HepG2 (cell line): Measurements from ENCODE around the gene ADAD2. TPM values are rescaled to one million over a fixed set of nuclear protein-coding genes. Genes with fewer than 3 reads are reported as not detected.

Source experiments
- CREB1 ChIP-seq, 2 experiments: fragments of 450-650 bp in 1 of 2; IDR thresholded peaks; 2 replicates each; pipeline ENCODE4 v1.6.1; 2016 to 2017; ENCODE audit warnings: control low read depth in 1 of 2, mild to moderate bottlenecking in 1 of 2, missing compliant biosample characterization in 1 of 2, missing genetic modification characterization in 1 of 2
- SETDB1 ChIP-seq: sonication (generic); formaldehyde crosslinking; IDR thresholded peaks from 2 replicates; pipeline ENCODE4 v1.5.1; 2020; ENCODE audit warnings: missing genetic modification reagents, mild to moderate bottlenecking, borderline replicate concordance
- SOX5 ChIP-seq: IDR thresholded peaks from 2 replicates; pipeline ENCODE4 v1.6.1; 2016; ENCODE audit warnings: borderline replicate concordance
- XBP1 ChIP-seq: sonication (generic); formaldehyde crosslinking; IDR thresholded peaks from 2 replicates; pipeline ENCODE4 v1.5.0; 2020; ENCODE audit warnings: missing genetic modification reagents
- YY1 ChIP-seq: IDR thresholded peaks from 2 replicates; pipeline ENCODE4 v1.6.1; 2011; ENCODE audit warnings: low read length, low read depth, moderate library complexity, mild to moderate bottlenecking; ENCODE audit not compliant: insufficient read depth, insufficient replicate concordance
- ZNF230 ChIP-seq: sonication (generic); formaldehyde crosslinking; IDR thresholded peaks from 2 replicates; pipeline ENCODE4 v1.4.0; 2020; ENCODE audit warnings: mild to moderate bottlenecking, missing genetic modification reagents
- ZNF607 ChIP-seq: sonication (generic); formaldehyde crosslinking; IDR thresholded peaks from 2 replicates; pipeline ENCODE4 v1.5.1; 2020; ENCODE audit warnings: missing genetic modification reagents, mild to moderate bottlenecking, borderline replicate concordance
- polyA plus RNA-seq, 8 experiments: library from polyadenylated mRNA; depleted of rRNA in 3 of 8; stranded (reverse) in 7 of 8; unstranded in 1 of 8; fragments of >200 nt; fragmentation: Illumina TruSeq in 4 of 8; extraction: Trizol in 4 of 8; gene quantifications; 2 replicates each; pipeline versions ENCODE4 v1.2.1 to v1.2.3, GENCODE V29; 2011 to 2016; ENCODE audit warnings: low read depth in 4 of 8, missing spikeins in 1 of 8, mixed read lengths in 1 of 8; ENCODE audit not compliant: insufficient read depth in 1 of 8
- total RNA-seq, 5 experiments: library from RNA; depleted of rRNA; stranded (reverse); fragments of >200 nt; fragmentation: Illumina TruSeq; extraction: Trizol; gene quantifications; 2 replicates each; pipeline ENCODE4 v1.2.3, GENCODE V29; 2016; ENCODE audit warnings: low read depth in 1 of 5
- TF ChIP-seq, protein P1 (sequence below): sonication (generic); formaldehyde crosslinking; IDR thresholded peaks from 2 replicates; pipeline ENCODE4 v1.4.0; 2020; ENCODE audit warnings: missing genetic modification reagents
- TF ChIP-seq, protein P2 (sequence below): sonication (generic); formaldehyde crosslinking; IDR thresholded peaks from 2 replicates; pipeline ENCODE4 v1.9.0; 2022; ENCODE audit warnings: low read depth, missing genetic modification reagents
- TF ChIP-seq, protein P3 (sequence below): sonication (generic); formaldehyde crosslinking; IDR thresholded peaks from 2 replicates; pipeline ENCODE4 v1.4.0; 2020; ENCODE audit warnings: mild to moderate bottlenecking, missing genetic modification reagents, borderline replicate concordance
- TF ChIP-seq, protein P4 (sequence below): sonication (generic); formaldehyde crosslinking; IDR thresholded peaks from 2 replicates; pipeline ENCODE4 v1.5.1; 2020; ENCODE audit warnings: mild to moderate bottlenecking, missing genetic modification reagents, borderline replicate concordance
- TF ChIP-seq, protein P5 (sequence below): sonication (generic); formaldehyde crosslinking; IDR thresholded peaks from 2 replicates; pipeline ENCODE4 v1.4.0; 2020; ENCODE audit warnings: missing genetic modification reagents, low read depth, mild to moderate bottlenecking, borderline replicate concordance

Gene ADAD2
- total and polyA plus RNA-seq, 2 of the 13 experiments (the other 11 are each of a cell fraction or from before 2014, with no cell fraction given): not detected

DNA sequence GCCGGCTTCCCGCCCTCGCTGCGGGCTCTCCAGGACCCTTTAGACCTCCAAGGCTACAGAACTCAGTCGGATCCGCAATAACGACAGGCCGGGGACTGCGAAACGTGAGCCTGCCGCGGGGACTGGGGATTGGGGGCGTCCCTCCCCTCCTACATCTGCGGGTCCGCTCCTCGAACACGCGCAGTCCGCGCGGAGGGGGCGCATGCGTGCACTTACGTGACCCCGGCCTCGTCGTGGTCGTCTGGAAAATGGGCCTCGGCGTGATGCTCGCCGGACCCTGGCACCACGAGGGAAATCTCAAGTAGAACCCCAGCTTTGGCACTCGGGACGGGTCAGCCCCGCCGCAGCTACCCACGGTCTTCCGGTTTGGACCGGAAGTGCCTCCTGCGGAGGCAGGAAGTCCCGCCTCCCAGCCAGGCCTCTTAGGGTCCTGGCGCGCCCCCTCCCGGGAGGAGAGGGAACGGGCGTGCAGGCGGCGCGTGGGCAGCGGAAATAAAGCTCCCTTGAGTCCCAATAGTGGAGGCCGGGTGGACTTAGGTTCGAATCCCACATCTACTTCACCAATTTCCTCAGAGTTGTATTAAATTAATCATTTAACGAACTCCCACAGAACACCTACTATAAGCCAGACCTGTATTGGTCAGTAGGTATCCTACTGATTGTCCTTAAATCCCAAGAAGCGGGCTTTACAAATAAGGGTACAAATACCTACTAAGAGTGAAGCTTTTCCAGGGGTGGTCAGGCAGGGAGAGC, 4.1 kb upstream of the ADAD2 start, which contains the start of gene TAF1C (continued):
- TF ChIP-seq, protein P1, sequence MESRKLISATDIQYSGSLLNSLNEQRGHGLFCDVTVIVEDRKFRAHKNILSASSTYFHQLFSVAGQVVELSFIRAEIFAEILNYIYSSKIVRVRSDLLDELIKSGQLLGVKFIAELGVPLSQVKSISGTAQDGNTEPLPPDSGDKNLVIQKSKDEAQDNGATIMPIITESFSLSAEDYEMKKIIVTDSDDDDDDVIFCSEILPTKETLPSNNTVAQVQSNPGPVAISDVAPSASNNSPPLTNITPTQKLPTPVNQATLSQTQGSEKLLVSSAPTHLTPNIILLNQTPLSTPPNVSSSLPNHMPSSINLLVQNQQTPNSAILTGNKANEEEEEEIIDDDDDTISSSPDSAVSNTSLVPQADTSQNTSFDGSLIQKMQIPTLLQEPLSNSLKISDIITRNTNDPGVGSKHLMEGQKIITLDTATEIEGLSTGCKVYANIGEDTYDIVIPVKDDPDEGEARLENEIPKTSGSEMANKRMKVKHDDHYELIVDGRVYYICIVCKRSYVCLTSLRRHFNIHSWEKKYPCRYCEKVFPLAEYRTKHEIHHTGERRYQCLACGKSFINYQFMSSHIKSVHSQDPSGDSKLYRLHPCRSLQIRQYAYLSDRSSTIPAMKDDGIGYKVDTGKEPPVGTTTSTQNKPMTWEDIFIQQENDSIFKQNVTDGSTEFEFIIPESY (CRISPR knock-in tag): peak; percentile 75
- TF ChIP-seq, protein P2, sequence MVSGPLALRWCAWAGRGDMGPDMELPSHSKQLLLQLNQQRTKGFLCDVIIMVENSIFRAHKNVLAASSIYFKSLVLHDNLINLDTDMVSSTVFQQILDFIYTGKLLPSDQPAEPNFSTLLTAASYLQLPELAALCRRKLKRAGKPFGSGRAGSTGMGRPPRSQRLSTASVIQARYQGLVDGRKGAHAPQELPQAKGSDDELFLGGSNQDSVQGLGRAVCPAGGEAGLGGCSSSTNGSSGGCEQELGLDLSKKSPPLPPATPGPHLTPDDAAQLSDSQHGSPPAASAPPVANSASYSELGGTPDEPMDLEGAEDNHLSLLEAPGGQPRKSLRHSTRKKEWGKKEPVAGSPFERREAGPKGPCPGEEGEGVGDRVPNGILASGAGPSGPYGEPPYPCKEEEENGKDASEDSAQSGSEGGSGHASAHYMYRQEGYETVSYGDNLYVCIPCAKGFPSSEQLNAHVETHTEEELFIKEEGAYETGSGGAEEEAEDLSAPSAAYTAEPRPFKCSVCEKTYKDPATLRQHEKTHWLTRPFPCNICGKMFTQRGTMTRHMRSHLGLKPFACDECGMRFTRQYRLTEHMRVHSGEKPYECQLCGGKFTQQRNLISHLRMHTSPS (CRISPR knock-in tag): 0 out of 2 replicates have a peak, but pooled peaks have one; percentile 37
- no peak; the same call in 1 of the 2 replicates for TF ChIP-seq SOX5
- peak; percentile 53 for TF ChIP-seq YY1
- TF ChIP-seq, protein P3, sequence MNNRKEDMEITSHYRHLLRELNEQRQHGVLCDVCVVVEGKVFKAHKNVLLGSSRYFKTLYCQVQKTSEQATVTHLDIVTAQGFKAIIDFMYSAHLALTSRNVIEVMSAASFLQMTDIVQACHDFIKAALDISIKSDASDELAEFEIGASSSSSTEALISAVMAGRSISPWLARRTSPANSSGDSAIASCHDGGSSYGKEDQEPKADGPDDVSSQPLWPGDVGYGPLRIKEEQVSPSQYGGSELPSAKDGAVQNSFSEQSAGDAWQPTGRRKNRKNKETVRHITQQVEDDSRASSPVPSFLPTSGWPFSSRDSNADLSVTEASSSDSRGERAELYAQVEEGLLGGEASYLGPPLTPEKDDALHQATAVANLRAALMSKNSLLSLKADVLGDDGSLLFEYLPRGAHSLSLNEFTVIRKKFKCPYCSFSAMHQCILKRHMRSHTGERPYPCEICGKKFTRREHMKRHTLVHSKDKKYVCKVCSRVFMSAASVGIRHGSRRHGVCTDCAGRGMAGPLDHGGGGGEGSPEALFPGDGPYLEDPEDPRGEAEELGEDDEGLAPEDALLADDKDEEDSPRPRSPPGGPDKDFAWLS (CRISPR knock-in tag): no peak
- TF ChIP-seq CREB1 (IDR thresholded peaks at IDR 0.05): 0 out of 2 replicates have a peak, but pooled peaks have one; percentile 46
- TF ChIP-seq CREB1 (CRISPR knock-in tag; IDR thresholded peaks at IDR 0.05): no peak; the same call in none of the 2 replicates
- TF ChIP-seq ZNF230 (CRISPR knock-in tag): no peak
- TF ChIP-seq, protein P4, sequence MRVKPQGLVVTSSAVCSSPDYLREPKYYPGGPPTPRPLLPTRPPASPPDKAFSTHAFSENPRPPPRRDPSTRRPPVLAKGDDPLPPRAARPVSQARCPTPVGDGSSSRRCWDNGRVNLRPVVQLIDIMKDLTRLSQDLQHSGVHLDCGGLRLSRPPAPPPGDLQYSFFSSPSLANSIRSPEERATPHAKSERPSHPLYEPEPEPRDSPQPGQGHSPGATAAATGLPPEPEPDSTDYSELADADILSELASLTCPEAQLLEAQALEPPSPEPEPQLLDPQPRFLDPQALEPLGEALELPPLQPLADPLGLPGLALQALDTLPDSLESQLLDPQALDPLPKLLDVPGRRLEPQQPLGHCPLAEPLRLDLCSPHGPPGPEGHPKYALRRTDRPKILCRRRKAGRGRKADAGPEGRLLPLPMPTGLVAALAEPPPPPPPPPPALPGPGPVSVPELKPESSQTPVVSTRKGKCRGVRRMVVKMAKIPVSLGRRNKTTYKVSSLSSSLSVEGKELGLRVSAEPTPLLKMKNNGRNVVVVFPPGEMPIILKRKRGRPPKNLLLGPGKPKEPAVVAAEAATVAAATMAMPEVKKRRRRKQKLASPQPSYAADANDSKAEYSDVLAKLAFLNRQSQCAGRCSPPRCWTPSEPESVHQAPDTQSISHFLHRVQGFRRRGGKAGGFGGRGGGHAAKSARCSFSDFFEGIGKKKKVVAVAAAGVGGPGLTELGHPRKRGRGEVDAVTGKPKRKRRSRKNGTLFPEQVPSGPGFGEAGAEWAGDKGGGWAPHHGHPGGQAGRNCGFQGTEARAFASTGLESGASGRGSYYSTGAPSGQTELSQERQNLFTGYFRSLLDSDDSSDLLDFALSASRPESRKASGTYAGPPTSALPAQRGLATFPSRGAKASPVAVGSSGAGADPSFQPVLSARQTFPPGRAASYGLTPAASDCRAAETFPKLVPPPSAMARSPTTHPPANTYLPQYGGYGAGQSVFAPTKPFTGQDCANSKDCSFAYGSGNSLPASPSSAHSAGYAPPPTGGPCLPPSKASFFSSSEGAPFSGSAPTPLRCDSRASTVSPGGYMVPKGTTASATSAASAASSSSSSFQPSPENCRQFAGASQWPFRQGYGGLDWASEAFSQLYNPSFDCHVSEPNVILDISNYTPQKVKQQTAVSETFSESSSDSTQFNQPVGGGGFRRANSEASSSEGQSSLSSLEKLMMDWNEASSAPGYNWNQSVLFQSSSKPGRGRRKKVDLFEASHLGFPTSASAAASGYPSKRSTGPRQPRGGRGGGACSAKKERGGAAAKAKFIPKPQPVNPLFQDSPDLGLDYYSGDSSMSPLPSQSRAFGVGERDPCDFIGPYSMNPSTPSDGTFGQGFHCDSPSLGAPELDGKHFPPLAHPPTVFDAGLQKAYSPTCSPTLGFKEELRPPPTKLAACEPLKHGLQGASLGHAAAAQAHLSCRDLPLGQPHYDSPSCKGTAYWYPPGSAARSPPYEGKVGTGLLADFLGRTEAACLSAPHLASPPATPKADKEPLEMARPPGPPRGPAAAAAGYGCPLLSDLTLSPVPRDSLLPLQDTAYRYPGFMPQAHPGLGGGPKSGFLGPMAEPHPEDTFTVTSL: no peak
- TF ChIP-seq XBP1 (CRISPR knock-in tag): no peak
- TF ChIP-seq, protein P5, sequence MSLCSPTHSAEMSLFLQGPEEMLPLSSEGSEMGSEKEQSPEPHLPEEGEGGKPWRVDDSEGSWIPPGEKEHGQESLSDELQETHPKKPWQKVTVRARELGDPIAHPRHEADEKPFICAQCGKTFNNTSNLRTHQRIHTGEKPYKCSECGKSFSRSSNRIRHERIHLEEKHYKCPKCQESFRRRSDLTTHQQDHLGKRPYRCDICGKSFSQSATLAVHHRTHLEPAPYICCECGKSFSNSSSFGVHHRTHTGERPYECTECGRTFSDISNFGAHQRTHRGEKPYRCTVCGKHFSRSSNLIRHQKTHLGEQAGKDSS (CRISPR knock-in tag): peak; percentile 69; the same call in 1 of the 2 replicates
- peak; percentile 80; the same call in 1 of the 2 replicates for TF ChIP-seq ZNF607 (CRISPR knock-in tag)
- TF ChIP-seq SETDB1 (CRISPR knock-in tag): no peak
